ENCODE measurements around the gene ZNF417.
"Not testable (repeated sequence)": the region's sequence is repeated elsewhere in the genome, so short reads cannot be mapped to it uniquely, and the experiment has no call there.

The ZNF417 gene

DNA sequence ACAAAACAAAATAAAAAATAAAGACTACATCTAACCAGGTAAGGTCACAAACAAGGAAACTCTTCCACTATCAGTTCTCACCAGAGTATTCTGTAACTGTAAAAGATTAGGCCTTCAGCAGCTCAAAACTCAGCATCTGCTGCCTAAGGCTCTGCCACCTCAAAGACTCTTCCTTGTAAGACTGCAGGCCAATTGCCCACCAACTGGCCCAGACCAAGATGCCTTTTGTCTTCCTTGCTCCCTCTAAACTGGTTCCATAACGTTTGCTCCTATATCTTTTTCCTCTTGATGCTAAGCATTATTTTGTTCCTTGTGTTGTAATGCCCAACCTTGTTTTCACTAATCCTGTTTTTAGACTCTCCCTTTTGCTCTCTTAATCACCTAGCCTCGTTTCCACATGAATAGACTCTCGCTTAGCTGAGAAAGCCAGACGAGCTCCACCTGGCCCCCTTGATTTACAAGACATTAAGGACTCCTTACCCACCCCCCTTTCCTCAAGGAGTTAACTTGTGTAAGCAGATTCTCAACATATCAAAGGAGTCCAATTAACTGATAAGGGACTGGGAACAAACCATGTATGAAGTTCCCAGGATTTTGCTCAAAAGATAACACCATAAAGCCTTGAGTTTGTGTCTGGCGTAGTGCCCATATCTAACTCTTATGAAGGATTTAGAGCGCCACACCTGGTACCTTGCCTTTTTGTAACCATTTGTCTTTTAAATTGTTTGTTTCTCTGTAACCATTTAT is 29.0 kb downstream of the ZNF417 start:
- no peak for DNase-seq

DNA sequence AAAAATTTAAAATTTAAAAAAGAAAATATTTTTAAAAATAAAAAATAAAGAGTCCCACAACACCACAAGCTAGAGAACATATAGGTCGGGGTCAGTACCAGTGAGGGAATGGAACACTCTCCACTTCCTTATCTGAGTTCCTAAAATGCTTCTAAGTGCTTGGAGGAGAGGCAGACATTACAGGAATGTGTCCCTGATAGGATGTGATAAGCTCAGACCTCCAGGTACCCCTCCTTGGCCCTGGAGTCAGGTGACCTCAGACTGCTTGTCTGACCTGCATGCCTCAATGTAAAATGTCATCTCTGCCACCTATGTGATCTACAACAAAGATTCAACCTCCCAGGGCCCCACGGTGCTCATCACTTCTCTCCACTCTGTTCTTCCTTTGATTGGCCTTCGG is 30.3 kb downstream of the ZNF417 start:
- DNase-seq: no peak

- not testable (repeated sequence) for DNase-seq
Observed at GRCh38 chr19:57873883-57874799, 42.3 kb downstream of the ZNF417 start.

- DNase-seq: no peak
Observed at GRCh38 chr19:57872450-57872849, 43.9 kb downstream of the ZNF417 start.

DNA sequence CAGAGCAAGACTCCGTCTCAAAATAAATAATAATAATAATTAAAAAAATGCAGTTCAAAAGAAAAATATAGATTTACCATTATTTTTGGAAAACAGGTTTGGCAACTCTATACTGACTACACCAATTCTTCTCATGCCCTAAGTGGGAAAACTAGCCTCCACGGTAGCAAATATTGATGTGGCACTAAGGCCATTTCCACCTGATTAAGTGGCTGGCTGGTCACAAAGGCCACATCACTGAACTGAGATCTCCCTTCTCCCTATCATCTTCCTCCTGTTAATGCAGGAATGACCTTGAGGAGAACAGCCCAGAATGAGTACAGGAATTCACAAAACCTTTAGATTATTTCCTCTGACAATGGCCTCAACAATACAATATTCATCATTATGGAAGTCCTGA is 46.2 kb downstream of the ZNF417 start:
- DNase-seq: no peak

DNA sequence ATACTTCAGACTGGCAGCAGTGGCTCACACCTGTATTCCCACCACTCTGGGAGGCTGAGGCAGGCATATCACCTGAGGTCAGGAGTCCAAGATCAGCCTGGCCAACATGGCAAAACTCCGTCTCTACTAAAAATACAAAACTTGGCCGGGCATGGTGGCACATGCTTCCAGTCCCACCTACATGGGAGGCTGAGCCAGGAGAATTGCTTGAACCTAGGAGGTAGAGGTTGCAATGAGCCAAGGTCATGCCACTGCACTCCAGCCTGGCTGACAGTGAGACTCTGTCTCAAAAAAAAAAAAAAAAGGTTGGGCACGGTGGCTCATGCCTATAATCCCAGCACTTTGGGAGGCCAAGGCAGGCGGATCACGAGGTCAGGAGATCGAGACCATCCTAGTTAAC is 46.7 kb downstream of the ZNF417 start:
- not testable (repeated sequence) for DNase-seq

GRCh38 chr19:57867868-57868492 is 48.4 kb downstream of the ZNF417 start:
- DNase-seq: no peak
